Fibroblast of lung (primary cell): ENCODE data around the gene PPIC. TPM values are rescaled to one million over a fixed set of nuclear protein-coding genes. Genes with fewer than 3 reads are reported as not detected.
A peak's percentile ranks its signal among the peaks of the same experiment; 100 is the strongest.

Source experiments
- DNase-seq, 2 donors: peaks; one replicate each; pipeline versions ENCODE4 v3.0.0 to v3.0.0-alpha.2; 2010; ENCODE audit warnings: low read depth in 2 of 2
- H2AFZ ChIP-seq: 2 replicates; pipeline ENCODE4 v1.5.1; 2012; ENCODE audit warnings: low read length, control low read depth, inconsistent platforms
- H3K27ac ChIP-seq: 2 replicates; pipeline ENCODE4 v1.5.1; 2011; ENCODE audit warnings: low read length, control low read depth; ENCODE audit not compliant: insufficient read depth
- H3K27me3 ChIP-seq: 2 replicates; pipeline ENCODE4 v1.5.1; 2011; ENCODE audit warnings: mild to moderate bottlenecking, low read length; ENCODE audit not compliant: control insufficient read depth, insufficient read depth
- H3K36me3 ChIP-seq: 2 replicates; pipeline ENCODE4 v1.5.1; 2011; ENCODE audit warnings: low read length; ENCODE audit not compliant: control insufficient read depth, insufficient read depth
- H3K4me1 ChIP-seq: 2 replicates; pipeline ENCODE4 v1.5.1; 2011; ENCODE audit warnings: low read length; ENCODE audit not compliant: control insufficient read depth, insufficient read depth; ENCODE audit errors: extremely low read depth
- H3K4me2 ChIP-seq: 2 replicates; pipeline ENCODE4 v1.5.1; 2011; ENCODE audit warnings: low read length, control low read depth; ENCODE audit not compliant: insufficient read depth; ENCODE audit errors: extremely low read depth
- H3K4me3 ChIP-seq, 4 experiments: fragments of 200-600 bp in 1 of 4; sonication (generic) in 1 of 4; replicated peaks in 1 of 4; 2 replicates each; pipeline ENCODE4 v1.5.1; 2011 to 2016; ENCODE audit warnings: low read length in 4 of 4, low read depth in 3 of 4, mild to moderate bottlenecking in 3 of 4, control low read depth in 2 of 4, inconsistent platforms in 1 of 4, mixed read lengths in 1 of 4; ENCODE audit not compliant: insufficient read depth in 1 of 4; ENCODE audit errors: control extremely low read depth in 1 of 4
- H3K79me2 ChIP-seq: 2 replicates; pipeline ENCODE4 v1.5.1; 2012; ENCODE audit warnings: mild to moderate bottlenecking, low read length, inconsistent platforms; ENCODE audit not compliant: control insufficient read depth, insufficient read depth
- H3K9ac ChIP-seq: 2 replicates; pipeline ENCODE4 v1.5.1; 2011; ENCODE audit warnings: mild to moderate bottlenecking, low read length, control low read depth; ENCODE audit not compliant: insufficient read depth
- H3K9me3 ChIP-seq: 2 replicates; pipeline ENCODE4 v1.5.1; 2012; ENCODE audit warnings: low read depth, low read length; ENCODE audit not compliant: control insufficient read depth, insufficient read depth
- H4K20me1 ChIP-seq: 2 replicates; pipeline ENCODE4 v1.5.1; 2011; ENCODE audit warnings: low read length; ENCODE audit not compliant: control insufficient read depth, insufficient read depth; ENCODE audit errors: extremely low read depth
- EZH2 ChIP-seq: IDR thresholded peaks from 2 replicates; pipeline ENCODE4 v1.5.1; 2012; ENCODE audit warnings: low read length, control low read depth, mild to moderate bottlenecking; ENCODE audit errors: missing control alignments
- polyA plus RNA-seq, 2 donors: library from polyadenylated mRNA; depleted of rRNA in 1 of 2; stranded (reverse) in 1 of 2; unstranded in 1 of 2; fragments of >200 nt; gene quantifications; 2 replicates each; pipeline ENCODE4 v1.2.1, GENCODE V29; 2011 to 2012; ENCODE audit warnings: missing spikeins in 1 of 2
- total RNA-seq: library from RNA; depleted of rRNA; stranded (reverse); fragments of >200 nt; gene quantifications from 2 replicates; pipeline ENCODE4 v1.2.1, GENCODE V29; 2014
- TF ChIP-seq, protein P1 (sequence below), 2 donors: IDR thresholded peaks in 1 of 2; conservative IDR thresholded peaks in 1 of 2; 1 replicate in 1 of 2; 2 replicates in 1 of 2; pipeline ENCODE4 v1.5.1; 2011 to 2012; ENCODE audit warnings: low read length in 2 of 2, control low read depth in 1 of 2, inconsistent platforms in 1 of 2, low read depth in 1 of 2, mild to moderate bottlenecking in 1 of 2

The PPIC gene
- total and polyA plus RNA-seq, 2 donors (not counting 1 experiment from before 2014, with no cell fraction given): 65.7 to 105 TPM

- no peak for DNase-seq
- H3K79me2 ChIP-seq: no peaks in the 10 kb centered on the region
- H3K4me1 ChIP-seq: no peaks in the 10 kb centered on the region
- no peak overlapping the region for H3K9ac ChIP-seq
- no peak overlapping the region for H3K4me2 ChIP-seq
- TF ChIP-seq, protein P1, sequence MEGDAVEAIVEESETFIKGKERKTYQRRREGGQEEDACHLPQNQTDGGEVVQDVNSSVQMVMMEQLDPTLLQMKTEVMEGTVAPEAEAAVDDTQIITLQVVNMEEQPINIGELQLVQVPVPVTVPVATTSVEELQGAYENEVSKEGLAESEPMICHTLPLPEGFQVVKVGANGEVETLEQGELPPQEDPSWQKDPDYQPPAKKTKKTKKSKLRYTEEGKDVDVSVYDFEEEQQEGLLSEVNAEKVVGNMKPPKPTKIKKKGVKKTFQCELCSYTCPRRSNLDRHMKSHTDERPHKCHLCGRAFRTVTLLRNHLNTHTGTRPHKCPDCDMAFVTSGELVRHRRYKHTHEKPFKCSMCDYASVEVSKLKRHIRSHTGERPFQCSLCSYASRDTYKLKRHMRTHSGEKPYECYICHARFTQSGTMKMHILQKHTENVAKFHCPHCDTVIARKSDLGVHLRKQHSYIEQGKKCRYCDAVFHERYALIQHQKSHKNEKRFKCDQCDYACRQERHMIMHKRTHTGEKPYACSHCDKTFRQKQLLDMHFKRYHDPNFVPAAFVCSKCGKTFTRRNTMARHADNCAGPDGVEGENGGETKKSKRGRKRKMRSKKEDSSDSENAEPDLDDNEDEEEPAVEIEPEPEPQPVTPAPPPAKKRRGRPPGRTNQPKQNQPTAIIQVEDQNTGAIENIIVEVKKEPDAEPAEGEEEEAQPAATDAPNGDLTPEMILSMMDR (conservative IDR thresholded peaks at IDR 0.05 in 1 of 2, IDR thresholded peaks at IDR 0.05 in 1 of 2; ENCODE audit: low read depth in 1 of 2, low read length in 2 of 2): no peak
- TF ChIP-seq EZH2: no peak
- no peaks in the 10 kb centered on the region for H4K20me1 ChIP-seq
- no peaks in the 10 kb centered on the region for H3K27me3 ChIP-seq
- H3K27ac ChIP-seq: no peak overlapping the region
- no peak overlapping the region for H3K4me3 ChIP-seq
- H3K36me3 ChIP-seq: no peaks in the 10 kb centered on the region
- no peaks in the 10 kb centered on the region for H3K9me3 ChIP-seq
- H2AFZ ChIP-seq: no peak overlapping the region
Observed at GRCh38 chr5:123044926-123045617, 8.5 kb upstream of the PPIC start.

- DNase-seq: no peak
- no peak for TF ChIP-seq EZH2
- TF ChIP-seq, protein P1 (conservative IDR thresholded peaks at IDR 0.05 in 1 of 2, IDR thresholded peaks at IDR 0.05 in 1 of 2; ENCODE audit: low read depth in 1 of 2, low read length in 2 of 2): no peak
- H3K9ac ChIP-seq: no peak overlapping the region
- no peak overlapping the region for H3K4me2 ChIP-seq
- no peaks in the 10 kb centered on the region for H3K36me3 ChIP-seq
- H3K9me3 ChIP-seq: no peaks in the 10 kb centered on the region
- no peaks in the 10 kb centered on the region for H3K79me2 ChIP-seq
- no peak overlapping the region for H2AFZ ChIP-seq
- no peaks in the 10 kb centered on the region for H3K27me3 ChIP-seq
- H4K20me1 ChIP-seq: no peaks in the 10 kb centered on the region
- H3K4me1 ChIP-seq: no peaks in the 10 kb centered on the region
- H3K27ac ChIP-seq: no peak overlapping the region
- no peak overlapping the region for H3K4me3 ChIP-seq
Observed at GRCh38 chr5:123039673-123040072, 3.1 kb upstream of the PPIC start.

DNA sequence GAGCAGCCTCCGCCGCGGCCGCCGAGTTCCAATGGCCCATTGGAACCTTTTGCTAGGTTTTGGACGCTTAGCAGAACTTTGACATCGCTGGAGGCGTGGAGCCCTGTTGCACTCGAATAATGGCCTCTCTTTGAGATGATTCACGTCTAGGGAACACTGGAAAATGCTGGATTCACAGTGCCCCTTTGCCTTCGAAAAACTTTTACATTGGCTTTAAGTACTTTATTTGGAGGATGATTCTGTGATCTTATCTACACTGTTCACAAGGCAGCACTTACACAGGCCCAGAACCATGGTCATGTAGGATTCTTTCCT, 536 bp upstream of the PPIC start:
- DNase-seq: no peak
- Histone ChIP-seq H3K79me2 (no peaks in the 10 kb centered on the region), H3K4me2 (peak overlapping the region; percentile 55), H2AFZ (peak overlapping the region; percentile 59), H3K9ac (peak overlapping the region; percentile 51), H3K36me3 (no peaks in the 10 kb centered on the region), H3K27me3 (no peaks in the 10 kb centered on the region), H3K4me1 (no peaks in the 10 kb centered on the region), H4K20me1 (no peaks in the 10 kb centered on the region), H3K4me3 (peak overlapping the region; percentile 71 to 85 (median 78)), H3K9me3 (no peaks in the 10 kb centered on the region), H3K27ac (peak overlapping the region; percentile 65)
- TF ChIP-seq EZH2: no peak
- TF ChIP-seq, protein P1 (conservative IDR thresholded peaks at IDR 0.05 in 1 of 2, IDR thresholded peaks at IDR 0.05 in 1 of 2; ENCODE audit: low read depth in 1 of 2, low read length in 2 of 2): no peak
